HCT116 (cell line): ENCODE measurements around the gene CPNE5. TPM values are rescaled to one million over a fixed set of nuclear protein-coding genes. Genes with fewer than 3 reads are reported as not detected.

ENCODE experiments used
- ATAC-seq: fragments of 200-7000 bp; cut with Tn5 transposase; 2 replicates; pipeline ENCODE4 v1.9.1; 2020; ENCODE audit warnings: mild to moderate bottlenecking, moderate library complexity
- BruUV-seq: library from RNA; stranded (reverse); fragments of 400-500 nt; replicated peaks from 2 replicates; lab custom pipeline; 2021; lab: Mats Ljungman, UMichigan
- CTCF ChIA-PET: fragments of 300-600 bp; sonication (Branson Sonifier 250); formaldehyde crosslinking; loops from one replicate; lab custom pipeline; 2021; ENCODE audit warnings: antibody characterized with exemption; lab: Charles Lee
- POLR2A ChIA-PET: fragments of 300-600, 350-600 bp; sonication (Branson Sonifier 250); formaldehyde crosslinking; loops from one replicate; lab custom pipeline; 2021; ENCODE audit warnings: antibody characterized with exemption; lab: Charles Lee
- RAD21 ChIA-PET, 2 experiments: fragments of 300-600 bp; sonication (Branson Sonifier 250); formaldehyde crosslinking; loops; one replicate each; lab custom pipeline; 2023; ENCODE audit warnings: low total read pairs in 2 of 2; ENCODE audit not compliant: uncharacterized antibody in 2 of 2, unreplicated experiment in 2 of 2, low non-redundant PET in 1 of 2; lab: Charles Lee
- DNase-seq: peaks from one replicate; pipeline ENCODE4 v3.0.0-alpha.2; 2010; ENCODE audit warnings: low read depth, low spot score
- H2AFZ ChIP-seq: fragments of 200-600 bp; shearing (Covaris generic), sonication (generic); 2 replicates; pipeline ENCODE4 v1.6.1; 2017; ENCODE audit warnings: low read depth, mixed run types, mixed read lengths, antibody characterized with exemption, low read length; ENCODE audit not compliant: poor library complexity, severe bottlenecking
- H3K27ac ChIP-seq: 2 replicates; pipeline ENCODE4 v1.5.1; 2012; ENCODE audit warnings: low read depth, low read length
- H3K27me3 ChIP-seq: fragments of 200-600 bp; sonication (generic); 2 replicates; pipeline ENCODE4 v1.6.1; 2016; ENCODE audit warnings: mixed run types, low read length, mixed read lengths; ENCODE audit not compliant: insufficient read depth
- H3K36me3 ChIP-seq, 2 experiments: fragments of 200-500 bp in 1 of 2; fragments of 200-600 bp in 1 of 2; sonication (Bioruptor generic) in 1 of 2; sonication (generic) in 1 of 2; 2 replicates each; pipeline versions ENCODE4 v1.5.1 to v1.6.1; 2014 to 2016; ENCODE audit warnings: low read length in 2 of 2, inconsistent platforms in 1 of 2, mixed read lengths in 1 of 2, mixed run types in 1 of 2; ENCODE audit not compliant: insufficient read depth in 2 of 2, control insufficient read depth in 1 of 2
- H3K4me1 ChIP-seq, 2 experiments: fragments of 200-600 bp in 1 of 2; sonication (generic) in 1 of 2; 2 replicates each; pipeline versions ENCODE4 v1.5.1 to v1.6.1; 2012 to 2017; ENCODE audit warnings: low read length in 2 of 2, inconsistent platforms in 1 of 2, mild to moderate bottlenecking in 1 of 2, mixed read lengths in 1 of 2, mixed run types in 1 of 2, moderate library complexity in 1 of 2; ENCODE audit not compliant: insufficient read depth in 2 of 2, control insufficient read depth in 1 of 2
- H3K4me2 ChIP-seq: fragments of 200-600 bp; sonication (generic); 2 replicates; pipeline ENCODE4 v1.6.1; 2017; ENCODE audit warnings: mixed run types, low read length, mixed read lengths
- H3K4me3 ChIP-seq, 2 experiments: fragments of 200-600 bp in 1 of 2; sonication (generic) in 1 of 2; replicated peaks in 1 of 2; 2 replicates each; pipeline ENCODE4 v1.5.1; 2011 to 2016; ENCODE audit warnings: low read length in 2 of 2, control low read depth in 1 of 2, low read depth in 1 of 2, mild to moderate bottlenecking in 1 of 2, mixed read lengths in 1 of 2, mixed run types in 1 of 2
- H3K79me2 ChIP-seq: fragments of 200-600 bp; sonication (generic); 2 replicates; pipeline ENCODE4 v1.6.1; 2017; ENCODE audit warnings: mild to moderate bottlenecking, mixed run types, low read length, moderate library complexity, mixed read lengths; ENCODE audit not compliant: insufficient read depth
- H3K9ac ChIP-seq: fragments of 200-600 bp; sonication (generic); 2 replicates; pipeline ENCODE4 v1.6.1; 2016; ENCODE audit warnings: low read length, mixed read lengths
- H3K9me2 ChIP-seq: fragments of 200-600 bp; sonication (generic), shearing (Covaris generic); 2 replicates; pipeline ENCODE4 v1.6.1; 2017; ENCODE audit warnings: mixed run types, mild to moderate bottlenecking, moderate library complexity; ENCODE audit not compliant: insufficient read depth
- H3K9me3 ChIP-seq, 2 experiments: fragments of 200-500 bp in 1 of 2; fragments of 200-600 bp in 1 of 2; sonication (Bioruptor generic) in 1 of 2; sonication (generic) in 1 of 2; 2 replicates each; pipeline ENCODE4 v1.6.1; 2014 to 2017; ENCODE audit warnings: low read length in 2 of 2, mixed read lengths in 2 of 2, inconsistent platforms in 1 of 2, low read depth in 1 of 2, mild to moderate bottlenecking in 1 of 2, mixed run types in 1 of 2, moderate library complexity in 1 of 2; ENCODE audit not compliant: control insufficient read depth in 1 of 2, insufficient read depth in 1 of 2
- H4K20me1 ChIP-seq: fragments of 200-600 bp; sonication (generic), shearing (Covaris generic); 2 replicates; pipeline ENCODE4 v1.6.1; 2017; ENCODE audit warnings: mixed run types, mild to moderate bottlenecking, moderate library complexity; ENCODE audit not compliant: insufficient read depth
- ATF3 ChIP-seq: IDR thresholded peaks from 2 replicates; pipeline ENCODE4 v1.6.1; 2012
- EZH2 ChIP-seq: fragments of 200-600 bp; sonication (generic); IDR thresholded peaks from 2 replicates; pipeline ENCODE4 v1.6.1; 2017; ENCODE audit warnings: antibody characterized with exemption, mixed run types
- FOSL1 ChIP-seq: IDR thresholded peaks from 2 replicates; pipeline ENCODE4 v1.6.1; 2012; ENCODE audit warnings: low read depth
- JUND ChIP-seq: IDR thresholded peaks from 2 replicates; pipeline ENCODE4 v1.6.1; 2012
- POLR2A ChIP-seq: IDR thresholded peaks from 2 replicates; pipeline ENCODE4 v1.7.0; 2011; ENCODE audit warnings: borderline replicate concordance; ENCODE audit not compliant: insufficient read depth, insufficient read length; ENCODE audit errors: extremely low read depth
- POLR2AphosphoS5 ChIP-seq: IDR thresholded peaks from 2 replicates; pipeline ENCODE4 v1.6.1; 2011; ENCODE audit warnings: mild to moderate bottlenecking, low read depth, low read length, moderate library complexity
- RAD21 ChIP-seq: IDR thresholded peaks from 2 replicates; pipeline ENCODE4 v1.6.1; 2012; ENCODE audit warnings: low read depth, mild to moderate bottlenecking
- REST ChIP-seq: IDR thresholded peaks from 2 replicates; pipeline ENCODE4 v1.6.1; 2012; ENCODE audit warnings: low read depth
- SP1 ChIP-seq: IDR thresholded peaks from 2 replicates; pipeline ENCODE4 v1.6.1; 2012; ENCODE audit warnings: low read depth
- ZFX ChIP-seq: fragments of 450-650 bp; IDR thresholded peaks from 2 replicates; pipeline ENCODE4 v1.6.1; 2017
- intact Hi-C: fragments of 100-400 bp; cut with micrococcal nuclease; formaldehyde crosslinking; loops from 2 replicates; pipeline ENCODE4 v1.10.0; 2022
- total RNA-seq: library from RNA; stranded (reverse); gene quantifications from one replicate; pipeline ENCODE4 v1.2.1, GENCODE V29; 2021; ENCODE audit not compliant: unreplicated experiment

The CPNE5 gene
- total RNA-seq, 1 experiment from 2014 or later = not detected

- H2AFZ ChIP-seq = no peak overlapping the region
- no peaks in the 10 kb centered on the region; a peak in 1 of 4 replicates for H3K4me1 ChIP-seq
- H3K9me3 ChIP-seq = no peaks in the 10 kb centered on the region
- no peaks in the 10 kb centered on the region for H3K9me2 ChIP-seq
- H3K79me2 ChIP-seq = no peaks in the 10 kb centered on the region
- ChIA-PET POLR2A (no interaction called here), RAD21 (no interaction called here), CTCF (interaction anchor here (0.6 to 4.3 kb wide), 5 partner anchors 14 to 83 kb away, joined by 3 to 32 read pairs (median 7); partner anchors contain the start of gene PPIL1)
- BruUV-seq = no TSS peak
- DNase-seq = no peak
- H3K36me3 ChIP-seq = peaks cover 0 to 2% of the 10 kb centered on the region in 2 experiments; a peak in 2 of 4 replicates
- H3K4me2 ChIP-seq = no peak overlapping the region
- no peak for ATAC-seq
- H3K27me3 ChIP-seq = no peaks in the 10 kb centered on the region
- H4K20me1 ChIP-seq = no peaks in the 10 kb centered on the region
- H3K9ac ChIP-seq = no peak overlapping the region
- no peak overlapping the region for H3K27ac ChIP-seq
- TF ChIP-seq FOSL1 (no peak), EZH2 (no peak), ATF3 (no peak), RAD21 (no peak), REST (no peak), JUND (no peak), ZFX (no peak), SP1 (no peak), POLR2AphosphoS5 (no peak), POLR2A (no peak)
- no peak overlapping the region for H3K4me3 ChIP-seq
- intact Hi-C loops = loop anchor here (2.0 kb wide), 1 partner anchor 83 kb away; no protein-coding TSS in a partner anchor
Observed at GRCh38 chr6:36850021-36850420, 10.8 kb upstream of the CPNE5 start.
